GM21381 (cell line): Measurements from ENCODE around the gene CNDP1.
"Not testable (repeated sequence)": the region's sequence is repeated elsewhere in the genome, so short reads cannot be mapped to it uniquely, and the experiment has no call there.

Experiments
- ATAC-seq: cut with Tn5 transposase; IDR thresholded peaks from one replicate; pipeline ENCODE4 v1.9.1; 2021; ENCODE audit warnings: mild to moderate bottlenecking, moderate library complexity; ENCODE audit not compliant: unreplicated experiment

The CNDP1 gene

GRCh38 chr18:74534150-74534969, at the start of gene CNDP1:
Gene CNDP1, plus strand, starts transcription at chr18:74534500. Its CDS starts 168 bp downstream, at chr18:74534668.
- no peak for ATAC-seq

- no peak for ATAC-seq
These were observed 48.0 kb upstream of the CNDP1 start for GRCh38 chr18:74486119-74486849.

DNA sequence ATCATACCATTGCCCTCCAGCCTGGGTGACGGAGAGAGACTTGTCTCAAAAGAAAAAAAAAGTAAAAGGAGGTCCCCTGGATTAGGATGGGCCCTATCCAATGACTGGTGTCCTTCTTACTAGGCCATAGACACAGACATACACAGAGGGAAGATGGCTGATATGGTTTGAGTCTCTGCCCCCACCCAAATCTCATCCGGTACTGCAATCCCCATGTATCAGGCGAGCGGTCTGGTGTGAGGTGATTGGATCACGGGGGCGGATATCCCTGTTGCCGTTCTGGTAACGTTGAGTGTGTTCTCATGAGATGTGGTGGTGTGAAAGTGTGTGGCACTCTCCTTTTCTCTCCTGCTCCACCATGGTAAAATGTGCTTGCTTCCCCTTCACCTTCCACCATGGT, 45.9 kb upstream of the CNDP1 start:
- no peak for ATAC-seq

DNA sequence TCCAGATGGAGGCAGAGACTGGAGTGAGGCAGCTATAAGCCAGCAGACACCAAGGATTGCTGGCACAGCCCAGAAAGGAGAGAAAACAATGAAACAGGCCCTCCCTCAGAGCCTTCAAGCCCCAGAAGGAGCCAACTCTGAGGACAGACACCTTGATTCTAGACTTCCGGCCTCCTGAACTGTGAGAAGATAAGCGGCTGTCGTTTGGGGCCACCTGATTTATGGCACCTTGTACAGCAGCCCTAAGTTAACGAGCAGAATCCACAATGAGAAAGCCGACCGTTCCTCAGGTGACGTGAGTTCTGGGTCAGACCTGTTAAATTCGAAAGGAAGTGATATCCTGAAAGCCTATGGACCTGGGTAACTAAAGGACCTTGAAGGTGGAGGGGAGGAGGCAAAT, 45.4 kb upstream of the CNDP1 start:
- no peak for ATAC-seq

DNA sequence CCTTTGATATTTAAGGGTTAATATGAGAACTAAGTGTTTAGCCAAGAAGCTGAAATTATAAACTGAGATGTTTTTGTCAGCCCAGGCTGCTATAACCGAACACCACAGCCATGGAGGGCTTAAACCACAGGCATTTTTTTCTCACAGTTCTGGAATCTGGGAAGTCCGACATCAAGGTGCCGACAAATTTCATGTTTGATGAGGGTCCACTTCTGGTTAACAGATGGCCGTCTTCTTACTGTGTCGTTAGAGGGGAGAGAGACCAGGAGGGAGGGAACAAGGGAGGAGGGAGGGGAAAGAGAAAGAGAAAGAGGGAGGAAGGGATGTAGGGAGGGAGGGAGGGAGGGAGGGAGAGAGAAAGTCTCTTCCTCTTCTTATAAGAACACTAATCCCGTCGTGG, 44.6 kb upstream of the CNDP1 start:
- ATAC-seq, result no peak

DNA sequence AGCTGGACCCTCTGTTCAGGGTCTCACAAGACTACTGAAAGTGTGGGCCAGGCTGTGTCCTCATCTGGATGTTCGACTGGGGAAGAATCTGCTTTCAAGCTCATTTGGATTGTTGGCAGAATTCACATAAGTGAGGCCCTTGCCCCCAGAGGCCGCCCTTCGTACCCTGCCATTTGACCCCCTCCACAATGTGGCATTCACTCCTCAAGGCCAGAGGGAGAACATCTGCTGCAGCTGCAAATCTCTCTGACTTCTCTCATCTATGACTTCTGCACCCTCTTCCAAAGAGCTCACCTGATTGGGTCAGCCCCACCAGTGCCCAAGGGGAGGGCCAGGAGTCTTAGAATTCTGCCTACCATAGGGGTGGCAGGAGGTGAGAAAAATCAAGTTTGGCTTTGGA, 42.0 kb upstream of the CNDP1 start:
- no peak for ATAC-seq

- ATAC-seq, result no peak
These were observed 40.6 kb upstream of the CNDP1 start for GRCh38 chr18:74493689-74494088.

DNA sequence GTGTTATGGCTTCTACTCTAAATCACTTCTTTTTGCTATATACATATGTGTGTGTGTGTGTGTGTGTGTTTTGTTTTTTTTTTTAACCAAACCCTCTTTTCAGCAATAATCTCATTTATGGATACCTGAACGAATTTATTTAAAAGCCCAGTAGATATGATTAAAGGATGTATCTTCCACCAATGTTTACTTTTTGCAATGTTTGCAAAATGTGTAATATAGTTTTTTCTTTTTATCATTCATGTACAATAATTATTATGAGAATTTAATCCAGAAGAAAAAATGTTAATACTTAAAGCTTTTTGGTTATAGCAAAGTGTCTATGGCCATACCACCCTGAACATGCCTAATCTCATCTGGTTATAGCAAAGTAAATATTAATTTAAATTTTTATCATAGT, 39.8 kb upstream of the CNDP1 start:
- no peak for ATAC-seq

- peak; percentile 75 for ATAC-seq
These were observed 38.5 kb upstream of the CNDP1 start, which contains the start of gene CNDP2 for GRCh38 chr18:74495581-74496507. Gene CNDP2, plus strand, starts transcription at chr18:74496363. Its CDS starts 3,611 bp downstream, at chr18:74499974.

GRCh38 chr18:74496508-74497323, 37.6 kb upstream of the CNDP1 start:
- ATAC-seq, result peak; percentile 20

DNA sequence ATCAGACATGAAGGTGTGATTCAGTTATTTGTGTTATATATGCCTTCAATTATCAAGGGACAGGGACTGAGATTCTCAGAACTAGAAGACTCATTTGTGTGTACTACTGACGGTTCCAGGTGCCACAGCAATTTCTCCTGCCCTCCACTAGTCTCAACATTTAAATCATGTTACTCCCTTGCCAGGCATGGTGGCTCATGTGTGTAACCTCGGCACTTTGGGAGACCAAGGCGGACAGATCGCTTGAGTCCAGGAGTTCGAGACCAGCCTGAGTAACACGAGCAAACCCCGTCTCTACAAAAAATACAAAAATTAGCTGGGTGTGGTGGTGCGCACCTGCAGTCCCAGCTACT, 37.0 kb upstream of the CNDP1 start:
- ATAC-seq, result no peak

DNA sequence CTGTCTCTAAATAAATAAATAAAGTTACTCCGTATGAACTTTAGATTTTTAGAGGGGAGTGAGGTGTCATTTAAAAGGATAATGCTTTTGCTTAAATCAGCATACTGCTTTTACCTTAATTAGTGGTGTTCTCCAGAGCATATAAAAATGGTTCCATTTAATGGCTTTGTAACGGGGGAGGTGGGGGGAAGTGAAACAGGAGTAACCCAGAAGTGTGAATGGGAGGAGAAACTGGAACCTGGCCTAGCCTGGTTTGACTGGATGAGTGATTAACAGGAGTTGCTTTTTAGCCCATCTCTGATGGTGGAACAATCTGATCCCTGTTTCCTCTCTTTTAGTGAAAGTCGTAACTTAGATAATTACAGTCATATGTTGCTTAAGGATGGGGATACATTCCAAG, 36.5 kb upstream of the CNDP1 start:
- no peak for ATAC-seq

DNA sequence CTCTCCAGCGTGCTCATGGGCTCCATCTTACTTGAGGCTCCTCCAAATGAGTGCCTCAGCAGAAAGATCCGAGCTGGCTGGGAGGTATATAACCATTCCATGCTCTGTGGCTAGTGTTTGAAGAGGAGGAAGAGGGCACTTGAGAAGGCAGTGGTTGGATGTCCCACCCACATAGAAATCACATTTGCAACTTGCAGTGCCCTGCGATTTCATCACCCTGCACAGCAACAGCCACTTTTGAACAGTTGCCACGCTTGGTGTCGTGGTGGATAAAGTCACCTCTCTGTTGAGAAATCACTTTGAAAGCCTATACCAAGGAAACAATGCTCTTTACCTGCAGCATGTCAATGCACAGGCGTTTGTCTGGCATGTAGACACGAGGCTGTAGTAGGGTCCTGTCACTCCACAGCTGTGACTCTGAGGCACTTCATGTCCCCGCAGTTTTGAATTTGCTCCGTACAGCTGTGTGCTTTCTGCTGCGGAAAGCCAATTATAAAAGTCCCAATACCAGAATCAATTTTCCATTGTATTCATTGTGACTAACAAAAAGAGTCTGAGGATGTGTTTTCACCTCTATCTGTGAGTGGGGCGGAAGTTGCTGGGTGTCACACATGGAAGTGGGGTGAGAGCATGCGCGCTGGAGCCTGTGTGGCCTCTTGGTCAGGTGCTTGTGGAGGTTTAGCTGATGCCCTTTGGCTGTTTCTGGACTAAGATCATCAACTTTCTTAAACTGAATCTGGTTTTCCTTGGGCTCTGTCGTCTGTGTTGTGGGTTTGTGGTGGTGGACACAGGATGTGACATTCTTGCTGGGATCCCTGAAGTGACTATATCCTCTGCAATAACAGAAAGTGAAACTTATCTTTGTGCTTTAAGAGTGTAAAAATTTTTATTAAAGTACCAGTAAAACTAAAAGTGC, 35.3 kb upstream of the CNDP1 start:
- peak; percentile 30 for ATAC-seq

DNA sequence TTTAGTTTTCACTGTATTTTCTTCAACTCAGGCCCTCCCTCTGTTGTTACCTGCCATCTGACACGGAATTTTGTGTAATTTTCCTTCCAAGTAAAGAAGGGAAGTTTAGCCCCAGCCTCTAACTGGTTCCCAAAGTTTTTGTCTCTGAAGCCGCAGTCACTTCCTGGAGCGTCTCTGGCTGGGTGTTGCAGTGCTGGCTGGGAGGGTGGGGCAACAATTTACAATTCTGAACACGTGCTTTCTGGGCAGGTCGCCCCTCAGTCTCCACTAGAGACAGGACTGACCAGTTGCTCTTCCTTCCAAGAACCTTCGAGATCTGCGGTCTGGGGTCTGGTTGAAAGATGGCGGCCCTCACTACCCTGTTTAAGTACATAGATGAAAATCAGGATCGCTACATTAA, 34.7 kb upstream of the CNDP1 start:
- peak; percentile 39 for ATAC-seq

DNA sequence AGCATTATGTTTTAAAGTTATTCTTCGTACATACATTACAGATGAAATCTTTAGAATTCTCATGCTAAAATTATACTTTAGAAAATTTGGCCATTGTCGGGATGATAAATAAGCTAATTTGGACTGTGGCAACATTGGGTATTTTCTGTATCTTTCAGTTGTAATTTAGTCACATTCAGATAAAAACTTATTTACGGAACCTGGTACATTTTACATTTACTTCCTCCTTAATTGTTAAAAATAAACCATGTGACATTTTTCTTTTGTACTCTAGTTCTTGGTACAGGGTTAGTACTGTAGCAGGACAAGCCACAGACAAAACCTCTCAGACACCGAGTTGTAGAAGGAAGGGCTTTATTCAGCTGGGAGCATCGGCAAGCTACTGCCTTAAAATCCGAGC, 33.9 kb upstream of the CNDP1 start:
- ATAC-seq, result no peak

GRCh38 chr18:74500774-74501173, 33.5 kb upstream of the CNDP1 start:
- not testable (repeated sequence) for ATAC-seq

- no peak for ATAC-seq
These were observed 32.9 kb upstream of the CNDP1 start for GRCh38 chr18:74501386-74501785.

DNA sequence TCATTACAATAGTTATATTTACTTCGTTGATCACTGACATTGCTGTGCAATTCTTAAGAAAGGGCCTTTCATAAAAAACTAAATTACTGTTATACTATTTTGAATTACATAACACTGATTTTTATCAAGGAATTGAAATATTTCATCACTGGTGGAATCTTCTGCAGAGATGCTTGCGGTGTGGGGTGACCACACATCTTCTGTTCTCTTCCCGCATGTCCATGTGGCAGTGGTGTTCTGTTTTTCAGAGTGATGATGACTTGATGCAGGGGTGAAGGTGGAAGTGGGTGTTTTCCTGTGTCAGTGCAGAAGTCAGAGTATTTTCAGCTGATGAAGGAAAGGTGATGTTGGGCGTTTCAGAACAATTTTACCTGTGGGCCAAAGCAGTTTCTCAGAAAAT, 31.2 kb upstream of the CNDP1 start:
- no peak for ATAC-seq

DNA sequence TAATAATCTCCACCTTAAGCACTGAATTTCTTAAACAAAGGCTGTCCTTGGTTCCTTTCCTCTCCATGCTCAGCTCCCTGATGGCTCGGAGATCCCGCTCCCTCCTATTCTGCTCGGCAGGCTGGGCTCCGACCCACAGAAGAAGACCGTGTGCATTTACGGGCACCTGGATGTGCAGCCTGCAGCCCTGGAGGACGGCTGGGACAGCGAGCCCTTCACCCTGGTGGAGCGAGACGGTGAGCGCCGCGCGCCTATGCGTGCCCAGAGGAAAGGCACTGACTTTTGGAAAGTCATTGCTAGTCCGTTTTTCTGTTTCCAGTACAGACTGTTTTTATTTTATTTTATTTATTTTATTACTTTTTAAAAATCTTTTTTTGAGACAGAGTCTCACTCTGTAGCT, 28.5 kb upstream of the CNDP1 start:
- ATAC-seq, result no peak
